ENCODE results near the gene ABI3BP.
"Not testable (repeated sequence)": the region's sequence is repeated elsewhere in the genome, so short reads cannot be mapped to it uniquely, and the experiment has no call there.

The ABI3BP gene

DNA sequence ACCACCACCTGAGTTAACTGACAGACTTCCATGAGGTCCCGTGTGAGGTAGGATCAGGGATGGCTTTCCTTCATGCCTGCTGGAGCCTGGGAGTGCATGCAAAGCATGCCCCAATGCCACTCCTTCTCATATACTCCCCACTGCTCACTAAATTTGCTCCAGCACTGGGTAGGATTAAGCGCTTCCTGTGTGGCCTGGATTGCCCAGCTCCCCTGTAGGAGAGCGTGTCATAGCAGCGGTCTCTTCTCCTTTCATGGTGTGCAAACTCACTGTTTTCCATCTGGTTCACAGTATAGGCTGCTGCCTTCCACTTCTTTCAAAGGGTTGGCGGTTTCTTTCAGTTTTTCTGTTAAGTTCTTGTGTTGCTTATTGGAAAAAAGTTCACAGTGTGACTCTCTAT is 34.1 kb upstream of the ABI3BP start:
- no peak for TF ChIP-seq CTCF (IDR thresholded peaks at IDR 0.05; ENCODE audit: control insufficient read depth, extremely low read depth, insufficient read depth)
- DNase-seq (ENCODE audit: low read depth): no peak
- H3K4me3 ChIP-seq (ENCODE audit: low read depth, low read length): no peak overlapping the region

DNA sequence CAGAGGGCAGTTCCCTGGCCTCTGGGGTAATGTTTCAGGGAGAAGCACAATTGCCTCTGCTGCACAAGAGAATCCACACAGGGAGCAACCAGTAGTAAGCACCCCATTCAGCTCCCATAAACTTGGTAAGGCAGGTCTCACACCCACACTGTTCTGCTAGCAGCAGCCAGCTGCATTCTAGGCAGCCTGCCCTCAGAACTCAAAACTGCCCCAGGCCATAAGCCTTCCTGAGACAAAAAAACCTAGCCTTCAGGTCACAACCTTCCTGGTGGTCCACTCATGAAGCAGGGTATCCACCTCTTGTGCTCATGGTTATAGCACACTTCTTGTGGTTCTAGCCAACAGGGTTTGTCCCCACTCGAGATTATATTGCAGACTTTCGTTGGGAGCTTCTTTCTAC is 33.7 kb upstream of the ABI3BP start:
- no peak for TF ChIP-seq CTCF (IDR thresholded peaks at IDR 0.05; ENCODE audit: control insufficient read depth, extremely low read depth, insufficient read depth)
- no peak overlapping the region for H3K4me3 ChIP-seq (ENCODE audit: low read depth, low read length)
- DNase-seq (ENCODE audit: low read depth): no peak

DNA sequence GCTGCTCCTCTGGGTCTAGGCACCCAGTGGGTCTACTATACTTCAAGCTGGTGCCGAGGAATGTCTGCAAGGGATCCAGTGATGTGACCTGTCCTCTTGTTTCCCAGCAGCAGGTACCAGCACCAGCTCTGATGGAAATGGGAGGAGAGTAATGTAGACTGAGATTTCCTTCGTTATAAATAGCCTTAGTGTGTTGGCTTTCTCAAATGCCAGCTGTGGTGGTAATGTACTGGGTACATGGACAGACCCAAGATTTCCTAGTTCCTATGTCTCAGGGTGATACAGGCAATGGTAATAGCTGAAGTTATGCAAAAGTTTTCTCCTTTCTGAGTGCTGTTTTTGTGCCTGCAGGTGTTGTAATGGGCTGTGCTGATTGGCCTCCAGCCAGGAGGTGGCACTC is 33.0 kb upstream of the ABI3BP start:
- H3K4me3 ChIP-seq (ENCODE audit: low read depth, low read length): no peak overlapping the region
- DNase-seq (ENCODE audit: low read depth): no peak
- TF ChIP-seq CTCF (IDR thresholded peaks at IDR 0.05; ENCODE audit: control insufficient read depth, extremely low read depth, insufficient read depth): no peak

DNA sequence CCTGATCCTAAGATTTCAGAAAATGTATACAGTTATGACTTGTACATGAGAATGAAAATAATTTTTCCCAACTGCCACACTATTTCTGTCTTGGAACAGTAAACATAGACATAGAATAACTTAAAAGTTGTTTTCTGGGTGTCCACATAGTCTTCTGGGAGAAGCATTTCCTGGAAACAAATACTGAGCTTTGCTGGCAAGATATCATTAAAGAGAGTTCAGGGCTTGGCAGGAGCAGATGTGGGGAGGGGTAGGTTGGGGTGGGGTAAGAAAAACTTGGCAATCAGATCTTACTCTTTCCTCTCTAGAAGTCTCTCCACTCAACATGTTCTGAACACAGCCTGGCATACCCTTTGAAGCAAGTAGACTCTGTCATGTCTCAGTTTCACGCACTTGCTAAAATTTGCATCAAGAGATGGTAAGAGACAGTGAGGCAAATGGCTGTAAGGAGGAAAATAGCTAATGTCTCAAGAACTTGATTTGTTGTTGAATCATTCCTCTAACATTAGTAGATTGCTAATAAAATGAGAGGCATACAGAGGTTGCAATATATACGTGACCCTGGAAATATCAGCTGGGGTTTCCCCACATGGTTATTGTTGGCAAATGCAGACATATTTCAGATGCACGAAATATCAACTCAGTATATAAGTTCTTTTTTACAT is 27.3 kb upstream of the ABI3BP start:
- no peak overlapping the region for H3K4me3 ChIP-seq (ENCODE audit: low read depth, low read length)
- no peak for TF ChIP-seq CTCF (IDR thresholded peaks at IDR 0.05; ENCODE audit: control insufficient read depth, extremely low read depth, insufficient read depth)
- DNase-seq (ENCODE audit: low read depth): no peak

GRCh38 chr3:101017017-101017416 is 23.8 kb upstream of the ABI3BP start:
- no peak overlapping the region for H3K4me3 ChIP-seq (ENCODE audit: low read depth, low read length)
- no peak for DNase-seq (ENCODE audit: low read depth)
- no peak for TF ChIP-seq CTCF (IDR thresholded peaks at IDR 0.05; ENCODE audit: control insufficient read depth, extremely low read depth, insufficient read depth)

DNA sequence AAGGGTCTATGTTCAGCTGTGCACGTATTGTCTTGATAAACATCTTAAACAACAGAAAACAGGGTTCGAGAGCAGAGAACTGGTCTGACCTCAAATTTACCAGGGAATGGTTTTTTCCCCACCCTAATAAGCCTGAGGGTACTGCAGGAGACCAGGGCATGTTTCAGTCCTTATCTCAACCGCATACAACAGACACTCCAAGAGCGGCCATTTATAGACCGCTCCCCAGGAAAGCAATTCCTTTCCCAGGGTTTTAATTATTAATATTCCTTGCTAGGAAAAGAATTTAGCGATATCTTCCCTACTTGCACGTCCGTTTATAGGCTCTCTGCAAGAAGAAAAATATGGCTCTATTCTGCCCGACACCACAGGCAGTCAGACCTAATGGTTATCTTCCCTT is 19.1 kb upstream of the ABI3BP start:
- not testable (repeated sequence) for DNase-seq (ENCODE audit: low read depth); H3K4me3 ChIP-seq (ENCODE audit: low read depth, low read length)

GRCh38 chr3:101011136-101011535 is 17.9 kb upstream of the ABI3BP start:
- H3K4me3 ChIP-seq (ENCODE audit: low read depth, low read length): no peak overlapping the region
- no peak for TF ChIP-seq CTCF (IDR thresholded peaks at IDR 0.05; ENCODE audit: control insufficient read depth, extremely low read depth, insufficient read depth)
- no peak for DNase-seq (ENCODE audit: low read depth)
